Activated naive CD4-positive, alpha-beta T cell (primary cell): ENCODE results near the gene TOMM6.

Experiments used
- DNase-seq, 4 experiments: peaks; one replicate each; lab custom pipeline; 2025; lab: John Stamatoyannopoulos, UW

Gene TOMM6

GRCh38 chr6:41823178-41823577 is 35.7 kb downstream of the TOMM6 start:
- DNase-seq: no peak

GRCh38 chr6:41824571-41825569 is 37.4 kb downstream of the TOMM6 start:
- no peak for DNase-seq

DNA sequence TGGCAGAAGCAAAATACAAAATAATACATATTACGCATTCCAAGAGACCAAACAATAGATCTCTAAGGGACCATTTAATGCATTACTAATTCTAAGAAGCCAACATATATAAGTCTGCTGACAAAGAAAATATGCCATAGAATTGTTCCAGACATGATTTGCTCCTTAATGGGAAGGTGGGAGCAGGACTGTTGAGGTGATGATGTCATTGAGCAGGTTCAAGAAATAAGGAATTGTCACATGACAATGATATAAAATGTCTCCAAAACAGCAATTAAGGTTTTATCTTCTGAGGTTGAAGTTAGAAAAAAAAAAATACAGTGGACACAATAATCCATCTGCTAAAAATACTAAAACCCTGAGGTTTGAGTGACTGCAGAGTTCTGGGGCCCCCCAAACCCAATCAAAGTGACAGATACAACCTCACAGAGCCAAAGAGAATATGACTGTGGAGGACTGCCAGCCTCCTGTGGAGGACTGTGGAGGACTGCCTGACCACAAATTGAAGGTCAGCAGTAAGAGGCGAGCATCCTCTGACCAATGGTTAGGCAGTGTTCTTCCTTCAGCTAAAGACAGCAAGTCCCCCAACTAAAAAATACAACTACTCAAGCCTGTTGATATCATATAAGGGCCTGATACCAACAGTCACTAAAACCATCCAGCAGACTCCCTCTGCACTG is 39.0 kb downstream of the TOMM6 start:
- DNase-seq: no peak

DNA sequence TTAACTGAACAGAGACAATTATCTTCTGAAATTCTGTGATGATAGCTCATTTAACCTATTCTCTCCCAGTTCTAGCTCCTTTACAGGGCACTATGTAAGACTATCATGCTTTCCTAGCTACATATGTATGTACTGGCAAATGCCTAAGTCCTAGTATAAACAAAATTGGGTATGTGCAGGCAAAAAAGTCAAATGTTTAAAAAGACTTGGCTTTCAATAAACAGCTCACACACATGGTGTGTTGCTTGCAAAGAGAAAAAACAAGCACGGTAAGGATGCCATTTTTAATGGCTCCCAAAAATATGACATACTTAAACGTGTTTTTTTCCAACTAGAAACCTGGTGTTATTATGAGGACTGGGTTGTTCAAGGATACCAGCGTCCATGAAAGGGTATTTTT is 44.8 kb downstream of the TOMM6 start:
- DNase-seq: no peak

GRCh38 chr6:41836022-41836659 is 48.6 kb downstream of the TOMM6 start:
- no peak for DNase-seq

DNA sequence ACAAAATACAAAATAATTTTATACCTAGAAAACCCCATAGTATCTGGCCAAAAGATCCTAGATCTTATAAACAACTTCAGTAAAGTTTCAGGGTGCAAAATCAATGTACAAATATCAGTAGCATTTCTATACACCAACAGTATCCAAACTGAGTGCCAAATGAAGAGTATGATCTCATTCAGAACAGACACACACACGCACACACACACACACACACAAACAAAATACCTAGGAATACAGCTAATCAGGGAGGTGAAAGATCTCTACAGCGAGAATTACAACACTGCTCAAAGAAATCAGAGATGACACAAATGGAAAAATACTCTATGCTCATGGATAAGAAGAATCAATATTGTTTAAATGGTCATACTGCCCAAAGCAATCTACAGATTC is 49.2 kb downstream of the TOMM6 start:
- DNase-seq: no peak
